ENCODE measurements around the gene MAB21L3. TPM values are rescaled to one million over a fixed set of nuclear protein-coding genes. Genes with fewer than 3 reads are reported as not detected.

The MAB21L3 gene
- polyA plus RNA-seq, 3 donors, result 0.67 to 1.1 (median 0.73) TPM

DNA sequence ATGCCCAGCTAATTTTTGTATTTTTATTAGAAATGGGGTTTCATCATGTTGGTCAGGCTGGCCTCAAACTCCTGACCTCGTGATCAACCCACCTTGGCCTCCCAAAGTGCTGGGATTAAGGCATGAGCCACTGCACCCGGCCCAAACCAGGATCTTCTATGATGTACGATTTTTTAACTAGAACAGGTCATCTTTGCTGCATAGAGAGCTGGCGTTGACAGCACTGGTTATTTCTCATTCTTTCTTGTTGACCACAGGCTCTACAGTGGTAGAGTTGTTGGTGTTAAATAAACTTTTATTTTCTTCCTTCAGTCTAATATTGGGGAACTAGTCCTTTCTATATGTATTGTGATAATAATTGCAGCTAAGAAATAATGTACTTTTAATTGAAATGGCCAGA lies 3.8 kb upstream of the MAB21L3 start:
- no peak for DNase-seq

DNA sequence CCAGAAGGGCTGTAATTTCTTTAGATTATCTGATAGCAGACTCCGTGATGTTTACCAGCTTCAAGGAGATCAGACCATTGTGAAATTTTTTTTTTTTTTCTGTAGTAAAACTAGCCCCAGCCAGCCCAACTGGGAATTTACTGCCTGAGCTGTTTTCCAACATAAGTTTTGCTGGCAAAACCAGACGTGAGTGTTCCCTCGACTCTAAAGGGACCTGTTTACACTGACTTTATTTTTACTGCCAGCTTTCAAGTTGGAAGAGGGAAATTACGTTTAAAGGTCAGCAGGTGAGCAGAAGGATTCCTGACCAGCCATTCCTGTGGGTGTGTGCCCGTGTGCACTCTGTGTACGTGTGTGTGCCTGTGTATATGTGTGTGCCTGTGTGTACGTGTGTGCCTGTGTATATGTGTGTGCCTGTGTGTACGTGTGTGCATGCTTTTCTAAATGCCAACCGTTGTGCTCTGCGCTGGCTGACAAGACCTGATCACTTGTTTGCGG lies 374 bp downstream of the MAB21L3 start:
- peak; percentile 17 for DNase-seq

GRCh38 chr1:116112388-116113140 lies 1.4 kb downstream of the MAB21L3 start:
- no peak for DNase-seq

- DNase-seq, result no peak
Observed at GRCh38 chr1:116113615-116114014, 2.4 kb downstream of the MAB21L3 start.

GRCh38 chr1:116115476-116116439 lies 4.6 kb downstream of the MAB21L3 start:
- DNase-seq, result no peak

DNA sequence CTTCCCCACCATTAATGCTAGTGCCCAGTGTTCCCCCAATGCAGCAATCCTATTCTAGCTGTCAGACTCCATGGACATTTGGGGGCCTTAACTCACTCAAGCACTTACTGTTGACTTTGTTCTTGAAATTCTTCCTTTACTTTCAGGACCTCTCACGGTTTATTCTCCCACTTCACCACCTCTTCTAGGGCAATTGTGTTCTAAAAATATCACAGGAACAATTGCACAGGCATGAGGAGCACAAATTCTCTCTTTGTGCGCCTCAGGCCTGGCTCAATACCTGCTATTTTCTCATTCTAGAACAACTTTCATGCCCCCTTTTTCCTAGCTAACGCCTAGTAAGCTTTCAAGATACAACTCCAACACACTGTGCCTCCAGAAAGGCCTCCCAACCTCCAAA lies 7.3 kb downstream of the MAB21L3 start:
- DNase-seq, result no peak

DNA sequence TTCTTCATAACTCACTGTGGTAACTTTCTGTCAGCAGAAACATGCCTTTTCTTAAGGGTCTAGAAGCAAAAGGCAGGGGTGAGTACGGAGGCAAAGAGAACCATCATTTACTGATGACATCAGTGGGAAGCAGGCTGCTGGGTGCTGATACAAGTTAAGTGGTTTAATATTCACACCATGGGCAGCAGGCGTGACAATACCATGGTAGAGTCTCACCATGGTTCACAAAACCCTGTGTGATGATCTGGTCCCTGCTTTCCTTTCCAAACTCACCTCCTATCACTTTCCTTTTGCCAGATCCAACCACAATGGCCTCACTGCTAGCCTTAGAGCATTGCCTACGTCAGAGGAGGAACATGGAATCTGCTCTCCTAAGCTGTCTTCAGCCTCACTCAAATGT lies 8.7 kb downstream of the MAB21L3 start:
- DNase-seq, result no peak

DNA sequence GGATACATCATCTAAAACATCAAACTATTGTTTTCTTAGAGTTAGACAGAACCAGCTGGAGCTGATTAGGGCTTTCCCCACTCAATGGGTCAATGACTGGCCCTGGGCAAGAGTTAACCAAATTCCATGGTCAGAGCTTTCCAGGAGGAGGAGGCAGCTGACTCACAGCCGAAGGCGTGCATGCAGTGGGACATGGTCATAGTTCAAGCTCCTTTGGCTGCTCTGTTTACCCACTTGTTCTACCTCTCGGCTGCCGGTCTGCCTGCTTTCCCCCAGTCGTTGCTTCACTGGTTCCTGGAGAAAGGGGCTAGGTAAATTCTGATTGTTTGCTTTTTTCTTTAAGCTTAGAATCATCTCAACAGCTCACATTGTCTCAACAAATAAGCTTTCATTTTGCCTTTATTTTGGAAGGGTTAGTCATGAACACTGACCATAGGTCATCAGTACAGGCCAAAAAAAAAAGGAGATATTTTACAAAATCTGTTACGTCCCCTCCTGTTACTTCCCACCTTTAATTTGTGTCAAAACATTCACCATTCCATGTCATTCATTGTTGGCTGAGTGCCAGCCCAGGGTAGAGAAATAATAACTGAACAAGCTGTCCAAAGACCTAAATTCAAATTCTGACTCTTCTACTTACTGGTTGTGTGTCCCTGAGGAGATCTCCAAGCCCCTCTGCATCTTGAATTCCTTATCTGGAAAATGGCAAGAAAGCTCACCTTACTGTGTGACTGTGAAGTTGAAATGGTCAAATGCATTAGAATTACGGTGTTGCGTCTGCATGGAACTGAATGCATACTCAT lies 12.0 kb downstream of the MAB21L3 start:
- no peak for DNase-seq

GRCh38 chr1:116123837-116124533 lies 12.8 kb downstream of the MAB21L3 start:
- DNase-seq, result no peak

DNA sequence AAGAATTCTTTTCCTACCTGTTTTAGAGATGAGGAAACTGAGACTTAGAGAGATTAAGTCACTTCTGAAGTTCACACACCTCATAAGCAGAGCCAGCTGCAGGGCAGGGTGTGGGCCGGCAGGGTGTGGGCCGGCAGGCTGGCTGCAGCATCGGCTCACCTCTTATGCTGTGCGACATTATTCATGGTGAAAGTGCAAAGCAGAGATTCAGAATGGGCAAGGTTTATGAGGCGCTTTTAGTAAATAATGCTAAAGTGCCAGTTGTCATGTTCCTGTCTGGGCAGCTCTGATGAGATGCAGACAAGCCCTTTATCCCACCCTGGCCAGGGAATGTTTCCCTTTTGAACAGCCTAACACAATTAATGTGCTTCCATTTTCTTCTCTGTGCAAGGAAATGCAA lies 14.6 kb downstream of the MAB21L3 start:
- no peak for DNase-seq

- no peak for DNase-seq
Observed at GRCh38 chr1:116126281-116126680, 15.1 kb downstream of the MAB21L3 start.

- no peak for DNase-seq
Observed at GRCh38 chr1:116127123-116127847, 16.1 kb downstream of the MAB21L3 start.

- no peak for DNase-seq
Observed at GRCh38 chr1:116127848-116128540, 16.8 kb downstream of the MAB21L3 start.

GRCh38 chr1:116128664-116129063 lies 17.5 kb downstream of the MAB21L3 start:
- DNase-seq, result no peak

DNA sequence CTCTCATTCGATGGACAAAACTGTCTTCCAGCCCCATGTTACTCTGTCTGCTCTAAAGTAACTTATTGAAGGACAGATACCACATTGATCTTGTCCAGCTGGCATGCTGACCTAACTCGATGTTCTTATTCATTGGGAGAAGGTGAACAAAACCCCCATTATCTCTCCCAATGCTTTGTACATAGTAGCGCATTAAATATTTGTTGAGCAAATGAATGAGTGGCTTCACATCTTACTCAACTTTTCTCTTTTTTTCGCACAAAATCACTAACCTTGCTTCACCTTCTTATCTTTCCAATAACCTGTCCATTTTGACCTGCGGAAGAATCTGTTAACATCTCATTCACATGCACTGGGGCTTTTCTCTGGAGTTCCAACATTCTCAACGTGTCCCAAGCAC lies 18.3 kb downstream of the MAB21L3 start:
- no peak for DNase-seq

DNA sequence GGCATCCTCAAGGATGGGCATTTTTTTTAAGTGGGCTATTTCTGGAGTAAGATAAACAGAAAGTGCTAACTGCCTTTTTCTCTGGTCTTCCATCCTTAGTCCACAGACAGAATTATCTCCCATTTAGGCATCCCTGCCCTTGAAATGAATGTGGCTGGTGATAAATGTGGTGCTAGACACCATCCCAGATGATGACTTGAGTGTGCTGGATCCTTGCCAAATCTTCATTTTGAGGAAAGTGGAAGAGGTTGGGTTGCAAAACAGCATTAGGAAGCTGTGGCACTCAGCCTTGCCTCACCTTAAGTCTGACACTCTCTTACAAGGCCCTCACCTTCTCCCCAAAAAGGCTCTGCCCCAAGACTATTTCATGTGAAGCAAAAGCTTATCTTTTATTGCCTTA lies 19.2 kb downstream of the MAB21L3 start:
- no peak for DNase-seq

GRCh38 chr1:116131170-116131569 lies 20.0 kb downstream of the MAB21L3 start:
- no peak for DNase-seq

GRCh38 chr1:116131866-116132605 lies 20.8 kb downstream of the MAB21L3 start:
- no peak for DNase-seq

Measured in renal pelvis (tissue), 4 donors.